Adrenal gland (tissue), 12 donors: ENCODE data around the gene SOD1. TPM values are rescaled to one million over a fixed set of nuclear protein-coding genes. Genes with fewer than 3 reads are reported as not detected.

Source experiments
- DNase-seq, 7 donors: peaks; one replicate each; pipeline ENCODE4 v3.0.0-alpha.2; 2019 to 2020
- H3K27ac ChIP-seq, 5 donors: fragments of 200-600 bp; sonication (generic) in 4 of 5; 1 replicate in 3 of 5; 2 replicates in 2 of 5; pipeline versions ENCODE4 v1.5.1 to v1.8.0; 2016 to 2020; ENCODE audit warnings: mild to moderate bottlenecking in 1 of 5
- H3K27me3 ChIP-seq: fragments of 200-600 bp; 2 replicates; pipeline ENCODE4 v1.8.0; 2021
- H3K36me3 ChIP-seq, 2 donors: fragments of 200-600 bp; replicated peaks in 1 of 2; 1 replicate in 1 of 2; 2 replicates in 1 of 2; pipeline versions ENCODE4 v1.5.1 to v1.8.0; 2018 to 2022
- H3K4me1 ChIP-seq, 2 donors: fragments of 200-600 bp; replicated peaks in 1 of 2; 1 replicate in 1 of 2; 2 replicates in 1 of 2; pipeline versions ENCODE4 v1.5.1 to v1.8.0; 2018 to 2021
- H3K4me3 ChIP-seq, 4 donors: fragments of 200-600 bp; sonication (generic) in 3 of 4; one replicate each; pipeline ENCODE4 v1.5.1; 2016 to 2018
- H3K9me3 ChIP-seq, 3 donors: fragments of 200-600 bp; sonication (generic) in 1 of 3; replicated peaks in 1 of 3; 1 replicate in 2 of 3; 2 replicates in 1 of 3; pipeline versions ENCODE4 v1.5.1 to v1.8.0; 2016 to 2021
- CTCF ChIP-seq, 6 experiments: fragments of 450-650 bp in 4 of 6; fragments of 200-600 bp in 2 of 6; sonication (generic) in 1 of 6; IDR thresholded peaks; 1 replicate in 5 of 6; 2 replicates in 1 of 6; pipeline versions ENCODE4 v1.5.1 to v1.8.0; 2016 to 2021; ENCODE audit warnings: antibody characterized with exemption in 6 of 6, mild to moderate bottlenecking in 2 of 6, moderate library complexity in 1 of 6
- POLR2A ChIP-seq, 2 donors: fragments of 450-650 bp; IDR thresholded peaks; one replicate each; pipeline ENCODE4 v1.6.1; 2017; ENCODE audit warnings: antibody characterized with exemption in 2 of 2, mild to moderate bottlenecking in 2 of 2, moderate library complexity in 1 of 2
- WGBS, 4 donors: extraction: QIAGEN DNeasy Blood & Tissue Kit in 2 of 4; methylation state at CpG; one replicate each; pipeline versions ENCODE4 v1.1.5 to v1.1.7; 2013 to 2017; 5-methylcytosine and 5-hydroxymethylcytosine counted together
- intact Hi-C, 2 donors: fragments of 100-400 bp; cut with DNase I; formaldehyde crosslinking; loops; one replicate each; pipeline versions ENCODE4 v1.14.1 to v1.15.0; 2022 to 2023
- polyA plus RNA-seq, 3 donors: library from polyadenylated mRNA; stranded (reverse); fragments of 200-250 nt in 2 of 3; fragments of 350-450 nt in 1 of 3; fragmentation: Illumina TruSeq in 1 of 3; extraction: RNeasy Lipid Tissue Mini Kit (QIAGEN cat#74804) in 1 of 3; gene quantifications; one replicate each; pipeline ENCODE4 v1.2.3, GENCODE V29; 2013 to 2014
- total RNA-seq, 9 donors: library from RNA; depleted of rRNA in 4 of 9; stranded (reverse); fragments of >200 nt in 4 of 9; fragments of 120-200 nt in 1 of 9; fragmentation: NEBNext Ultra II Directional in 1 of 9; extraction: Animal tissue kit (Norgen Biotek cat#: 25700) in 1 of 9; gene quantifications; one replicate each; pipeline versions ENCODE4 v1.1.0 to v1.2.4, GENCODE V29; 2013 to 2023
- donor health status: healthy with polysubstance abuse.
- donor health status: Bipolar disorder and iron deficiency.
- donor health status: DM: yes; HTN: yes; CAD: no.
- donor health status: DM: no; HTN: no; CAD: no.
- donor health status: DM: no; HTN: no; CAD: no.
- donor health status: DM: yes; HTN: yes; CAD: no.

Gene SOD1
- total and polyA plus RNA-seq, 12 donors, result 361 to 1,287 (median 570) TPM

GRCh38 chr21:31671146-31671716 is 11.7 kb downstream of the SOD1 start:
- Histone ChIP-seq H3K27ac (peak overlapping the region in 1 of 5 donors; percentile 43), H3K27me3 (no peaks in the 10 kb centered on the region), H3K9me3 (no peaks in the 10 kb centered on the region), H3K4me3 (no peak overlapping the region), H3K36me3 (peaks cover 0 to 37% of the 10 kb centered on the region in 2 donors), H3K4me1 (peaks cover 0 to 42% of the 10 kb centered on the region in 2 donors)
- 92 to 93% (median 92%) methylated on average over 12 of the region's 12 CpGs for WGBS, 4 donors
- no peak for TF ChIP-seq CTCF (IDR thresholded peaks at IDR 0.05)
- DNase-seq, result no peak
- intact Hi-C loops, result no loop called here

DNA sequence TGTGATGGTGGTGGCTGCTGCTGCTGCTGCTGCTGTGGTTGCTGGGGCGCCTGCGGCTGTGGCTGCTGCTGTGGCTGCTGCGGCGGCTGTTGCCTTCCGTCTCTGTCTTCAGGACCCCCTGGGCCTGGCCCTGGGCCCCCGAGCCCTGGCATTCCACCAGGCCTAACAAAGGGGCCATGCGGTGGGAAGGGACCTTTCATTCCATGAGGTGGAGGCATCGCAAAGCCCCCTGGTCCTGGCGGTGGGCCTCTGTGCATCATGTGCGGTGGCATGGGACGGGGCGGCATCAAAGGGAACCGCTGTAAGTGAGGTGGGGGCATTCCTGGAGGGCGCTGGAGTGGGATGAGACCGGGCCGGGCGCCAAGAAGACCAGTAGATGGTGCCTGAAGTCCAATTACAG is 12.4 kb downstream of the SOD1 start:
- H3K4me3 ChIP-seq, result no peak overlapping the region
- H3K27me3 ChIP-seq, result no peaks in the 10 kb centered on the region
- 93 to 99% (median 95%) methylated on average over 12 to 17 of the region's 17 CpGs for WGBS, 4 donors
- H3K36me3 ChIP-seq, result peaks cover 0 to 32% of the 10 kb centered on the region in 2 donors
- H3K4me1 ChIP-seq, result peaks cover 0 to 35% of the 10 kb centered on the region in 2 donors
- intact Hi-C loops, result no loop called here
- H3K9me3 ChIP-seq, result no peaks in the 10 kb centered on the region
- TF ChIP-seq CTCF (IDR thresholded peaks at IDR 0.05), result no peak
- TF ChIP-seq POLR2A (IDR thresholded peaks at IDR 0.05), result no peak
- no peak overlapping the region for H3K27ac ChIP-seq
- DNase-seq, result no peak

DNA sequence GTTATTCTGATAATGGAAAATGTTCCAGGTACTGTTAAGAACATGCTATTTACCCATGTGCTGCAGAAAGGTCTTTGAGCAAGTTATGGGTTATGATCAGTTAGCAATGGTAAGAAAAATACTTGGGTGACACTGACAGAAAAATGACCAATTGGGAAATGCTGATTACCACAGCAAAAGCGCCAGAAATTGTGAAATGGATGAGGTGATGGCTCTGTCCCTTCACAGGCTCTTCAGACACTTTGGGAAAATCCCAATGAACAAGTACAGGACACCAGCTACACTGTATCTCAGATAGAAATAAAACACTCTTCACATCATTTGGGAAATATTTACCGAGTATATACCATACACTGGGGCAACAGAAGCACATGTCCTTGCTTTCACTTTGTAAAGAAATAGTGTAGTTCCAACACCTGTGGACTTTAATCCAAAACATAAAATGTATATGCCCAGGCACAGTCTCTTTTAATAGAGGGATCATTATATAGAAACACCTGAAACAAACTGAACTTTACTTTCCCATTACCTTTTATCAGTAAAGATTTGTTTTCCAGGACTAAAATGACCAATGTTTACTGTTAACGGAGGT is 13.9 kb downstream of the SOD1 start:
- Histone ChIP-seq H3K27me3 (no peaks in the 10 kb centered on the region), H3K36me3 (peaks cover 0 to 18% of the 10 kb centered on the region in 2 donors), H3K9me3 (no peaks in the 10 kb centered on the region), H3K27ac (no peak overlapping the region), H3K4me1 (peaks cover 0 to 21% of the 10 kb centered on the region in 2 donors), H3K4me3 (no peak overlapping the region)
- TF ChIP-seq CTCF (IDR thresholded peaks at IDR 0.05) (no peak), POLR2A (IDR thresholded peaks at IDR 0.05) (no peak)
- intact Hi-C loops, result no loop called here
- no peak for DNase-seq
- 82 to 95% (median 93%) methylated on average over 3 of the region's 3 CpGs for WGBS, 4 donors

DNA sequence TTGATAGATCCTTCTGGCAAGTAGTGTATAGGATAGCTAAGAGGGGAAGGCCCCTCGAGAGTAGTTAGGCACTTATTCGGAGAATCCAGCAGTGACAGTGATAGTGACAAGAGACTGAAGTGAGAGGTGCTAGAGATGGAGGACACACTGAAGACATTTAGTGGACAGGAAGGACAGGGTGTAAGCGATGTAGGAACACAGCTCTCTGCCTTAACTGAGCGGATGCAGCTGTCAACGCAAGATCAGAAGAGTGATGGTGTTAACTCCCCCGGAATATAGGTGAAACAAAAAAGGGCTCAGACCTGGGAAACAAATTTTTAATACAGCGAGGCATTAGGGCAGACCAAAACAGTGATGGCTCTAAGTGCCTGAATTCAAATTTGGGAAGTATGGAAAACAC is 15.8 kb downstream of the SOD1 start:
- 92 to 96% (median 94%) methylated on average over 7 of the region's 7 CpGs for WGBS, 4 donors
- peaks cover 0 to 10% of the 10 kb centered on the region in 2 donors for H3K36me3 ChIP-seq
- intact Hi-C loops, result no loop called here
- no peaks in the 10 kb centered on the region for H3K27me3 ChIP-seq
- peaks cover 0 to 7% of the 10 kb centered on the region in 2 donors for H3K4me1 ChIP-seq
- no peak for DNase-seq
- H3K9me3 ChIP-seq, result no peaks in the 10 kb centered on the region
- TF ChIP-seq POLR2A (IDR thresholded peaks at IDR 0.05), result no peak
- no peak for TF ChIP-seq CTCF (IDR thresholded peaks at IDR 0.05)
- no peak overlapping the region for H3K27ac ChIP-seq
- no peak overlapping the region for H3K4me3 ChIP-seq
